Parathyroid adenoma (tissue), 2 donors: ENCODE results near the gene SHE.
A peak's percentile ranks its signal among the peaks of the same experiment; 100 is the strongest.

Experiments
- H2AFZ ChIP-seq: fragments of 300-600 bp; sonication (generic); one replicate; pipeline ENCODE4 v1.7.0; 2017; ENCODE audit warnings: antibody characterized with exemption, mild to moderate bottlenecking
- H3K27ac ChIP-seq: fragments of 300-600 bp; sonication (generic); one replicate; pipeline ENCODE4 v1.7.0; 2017
- H3K27me3 ChIP-seq: fragments of 300-600 bp; sonication (generic); one replicate; pipeline ENCODE4 v1.7.0; 2017; ENCODE audit warnings: low read length; ENCODE audit not compliant: control insufficient read depth, insufficient read depth
- H3K36me3 ChIP-seq: fragments of 300-600 bp; sonication (generic); one replicate; pipeline ENCODE4 v1.7.0; 2017; ENCODE audit warnings: low read length; ENCODE audit not compliant: control insufficient read depth, insufficient read depth
- H3K4me1 ChIP-seq: fragments of 300-600 bp; sonication (generic); one replicate; pipeline ENCODE4 v1.7.0; 2017; ENCODE audit warnings: control low read depth
- H3K4me2 ChIP-seq: fragments of 300-600 bp; sonication (generic); one replicate; pipeline ENCODE4 v1.7.0; 2017; ENCODE audit warnings: low read length
- H3K4me3 ChIP-seq: fragments of 300-600 bp; sonication (generic); one replicate; pipeline ENCODE4 v1.7.0; 2017; ENCODE audit warnings: low read depth, low read length
- H3K79me2 ChIP-seq: fragments of 300-600 bp; sonication (generic); one replicate; pipeline ENCODE4 v1.7.0; 2017; ENCODE audit warnings: control low read depth
- H3K9ac ChIP-seq: fragments of 300-600 bp; sonication (generic); one replicate; pipeline ENCODE4 v1.7.0; 2017; ENCODE audit warnings: mild to moderate bottlenecking
- H3K9me3 ChIP-seq: fragments of 300-600 bp; sonication (generic); one replicate; pipeline ENCODE4 v1.7.0; 2017; ENCODE audit warnings: low read length; ENCODE audit not compliant: control insufficient read depth
- TF ChIP-seq, protein P1 (sequence below): fragments of 300-600 bp; sonication (generic); IDR thresholded peaks from one replicate; pipeline ENCODE4 v1.7.0; 2017; ENCODE audit warnings: antibody characterized with exemption, mild to moderate bottlenecking
- donor health status: primary hyperparathyroidism.

Gene SHE

DNA sequence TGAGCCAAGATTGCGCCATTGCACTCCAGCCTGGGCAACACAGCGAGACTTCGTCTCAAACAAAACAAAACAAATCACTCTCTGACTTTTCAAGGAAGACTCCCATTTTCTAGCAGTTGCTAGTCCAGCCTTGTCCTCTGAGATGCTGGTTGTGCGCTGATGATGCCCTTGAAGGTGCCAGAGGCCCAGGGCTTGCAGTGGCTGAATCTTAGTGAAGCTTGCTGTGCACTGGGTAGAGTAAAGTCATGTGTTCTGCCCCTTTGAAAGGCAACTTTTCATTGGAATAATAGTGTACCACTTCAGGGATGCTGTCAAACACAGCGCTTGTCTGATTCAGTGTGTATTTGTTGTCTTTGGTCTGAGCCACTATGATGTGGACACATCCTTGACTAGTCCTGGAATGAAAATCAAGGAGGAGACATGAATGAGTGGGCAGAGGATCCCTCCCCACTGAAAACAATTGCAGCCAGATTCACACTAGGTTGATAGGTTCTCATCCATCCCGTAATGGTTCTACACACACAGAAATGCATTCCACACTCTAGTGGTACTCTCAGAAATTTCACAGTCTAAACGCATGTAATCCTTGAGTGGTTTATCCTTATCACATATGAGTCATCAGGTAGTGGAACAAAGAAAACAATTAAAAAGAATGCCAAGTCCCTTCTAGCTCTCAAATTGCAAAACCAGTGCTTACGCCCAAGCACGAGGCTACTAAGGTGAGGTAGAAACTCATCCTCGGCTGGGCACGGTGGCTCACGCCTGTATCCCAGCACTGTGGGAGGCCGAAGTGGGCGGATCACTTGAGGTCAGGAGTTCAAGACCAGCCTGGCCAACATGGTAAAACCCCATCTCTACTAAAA, 18.0 kb downstream of the SHE start:
- Histone ChIP-seq H3K4me1 (no peaks in the 10 kb centered on the region), H3K9me3 (no peaks in the 10 kb centered on the region), H3K4me2 (no peak overlapping the region), H3K9ac (no peak overlapping the region), H3K27me3 (no peaks in the 10 kb centered on the region), H3K27ac (peak overlapping the region; percentile 47), H3K4me3 (no peak overlapping the region), H2AFZ (no peak overlapping the region), H3K36me3 (no peaks in the 10 kb centered on the region), H3K79me2 (no peaks in the 10 kb centered on the region)
- TF ChIP-seq, protein P1, sequence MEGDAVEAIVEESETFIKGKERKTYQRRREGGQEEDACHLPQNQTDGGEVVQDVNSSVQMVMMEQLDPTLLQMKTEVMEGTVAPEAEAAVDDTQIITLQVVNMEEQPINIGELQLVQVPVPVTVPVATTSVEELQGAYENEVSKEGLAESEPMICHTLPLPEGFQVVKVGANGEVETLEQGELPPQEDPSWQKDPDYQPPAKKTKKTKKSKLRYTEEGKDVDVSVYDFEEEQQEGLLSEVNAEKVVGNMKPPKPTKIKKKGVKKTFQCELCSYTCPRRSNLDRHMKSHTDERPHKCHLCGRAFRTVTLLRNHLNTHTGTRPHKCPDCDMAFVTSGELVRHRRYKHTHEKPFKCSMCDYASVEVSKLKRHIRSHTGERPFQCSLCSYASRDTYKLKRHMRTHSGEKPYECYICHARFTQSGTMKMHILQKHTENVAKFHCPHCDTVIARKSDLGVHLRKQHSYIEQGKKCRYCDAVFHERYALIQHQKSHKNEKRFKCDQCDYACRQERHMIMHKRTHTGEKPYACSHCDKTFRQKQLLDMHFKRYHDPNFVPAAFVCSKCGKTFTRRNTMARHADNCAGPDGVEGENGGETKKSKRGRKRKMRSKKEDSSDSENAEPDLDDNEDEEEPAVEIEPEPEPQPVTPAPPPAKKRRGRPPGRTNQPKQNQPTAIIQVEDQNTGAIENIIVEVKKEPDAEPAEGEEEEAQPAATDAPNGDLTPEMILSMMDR: no peak

- Histone ChIP-seq H3K27ac (no peak overlapping the region), H3K4me3 (no peak overlapping the region), H3K4me1 (no peaks in the 10 kb centered on the region), H3K79me2 (no peaks in the 10 kb centered on the region), H3K36me3 (no peaks in the 10 kb centered on the region), H3K9me3 (no peaks in the 10 kb centered on the region), H3K27me3 (no peaks in the 10 kb centered on the region), H2AFZ (no peak overlapping the region), H3K4me2 (no peak overlapping the region), H3K9ac (no peak overlapping the region)
- TF ChIP-seq, protein P1: no peak
Observed at GRCh38 chr1:154481053-154481452, 21.2 kb downstream of the SHE start.

DNA sequence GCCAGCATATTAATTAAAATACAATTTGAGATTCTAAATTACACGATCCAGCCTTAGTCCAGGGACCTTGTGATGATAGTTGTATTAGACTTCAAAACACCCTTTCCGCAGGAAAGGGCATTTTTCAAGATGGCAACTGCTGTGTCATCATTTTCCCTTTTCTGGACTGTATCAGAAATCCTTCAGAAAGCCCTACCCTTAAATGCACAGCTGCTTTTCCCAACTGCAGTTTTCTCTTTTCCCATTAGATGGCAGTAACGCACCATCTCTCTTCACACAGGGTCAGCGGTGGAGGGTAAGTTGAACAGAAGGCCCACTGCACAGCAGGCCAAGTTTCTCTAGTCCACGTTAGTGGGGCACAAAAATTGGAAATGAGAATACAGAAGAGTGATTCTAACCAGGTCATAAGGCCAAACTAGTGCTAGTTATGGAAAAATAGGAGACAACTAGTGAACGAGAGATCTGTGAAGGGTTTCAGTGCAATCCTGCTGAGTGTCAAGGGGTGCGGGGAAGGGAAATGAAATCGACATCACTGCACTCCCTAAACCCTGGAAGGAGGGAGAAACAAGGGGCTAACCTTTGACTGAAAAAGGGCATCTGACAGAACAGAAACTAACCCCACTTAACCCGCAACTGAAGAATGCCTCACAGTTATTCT, 22.3 kb downstream of the SHE start:
- Histone ChIP-seq H3K4me1 (no peaks in the 10 kb centered on the region), H3K4me2 (no peak overlapping the region), H3K27ac (no peak overlapping the region), H3K9ac (no peak overlapping the region), H3K4me3 (no peak overlapping the region), H3K27me3 (no peaks in the 10 kb centered on the region), H3K79me2 (no peaks in the 10 kb centered on the region), H3K36me3 (no peaks in the 10 kb centered on the region), H2AFZ (no peak overlapping the region), H3K9me3 (no peaks in the 10 kb centered on the region)
- TF ChIP-seq, protein P1: peak; percentile 79

DNA sequence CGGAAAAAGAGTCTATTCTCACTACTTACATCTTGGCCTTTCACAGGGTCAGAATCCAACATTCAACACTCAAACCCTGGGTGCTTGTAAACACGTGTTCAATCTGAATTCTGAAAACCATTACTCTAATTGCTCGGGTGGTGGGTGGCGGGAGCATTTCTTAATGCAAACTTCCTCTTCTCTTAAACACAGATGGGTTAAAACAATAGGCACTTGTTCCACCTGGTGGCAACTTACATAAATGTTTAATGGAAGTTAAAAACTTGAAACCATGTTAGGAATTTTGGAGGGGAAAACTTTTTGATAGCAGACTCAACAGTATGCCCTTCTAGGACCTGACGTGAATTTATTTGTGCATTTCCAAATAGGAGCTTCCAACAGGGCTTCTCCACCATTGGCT, 23.6 kb downstream of the SHE start:
- H3K36me3 ChIP-seq: no peaks in the 10 kb centered on the region
- H3K9ac ChIP-seq: no peak overlapping the region
- no peaks in the 10 kb centered on the region for H3K4me1 ChIP-seq
- no peak overlapping the region for H3K4me2 ChIP-seq
- no peak overlapping the region for H3K27ac ChIP-seq
- H2AFZ ChIP-seq: no peak overlapping the region
- H3K9me3 ChIP-seq: no peaks in the 10 kb centered on the region
- no peak overlapping the region for H3K4me3 ChIP-seq
- H3K27me3 ChIP-seq: no peaks in the 10 kb centered on the region
- TF ChIP-seq, protein P1: no peak
- no peaks in the 10 kb centered on the region for H3K79me2 ChIP-seq
